C4-2B (cell line): ENCODE data around the gene CNGB1.

Experiments used
- H3K27ac ChIP-seq: fragments of 450-650 bp; 2 replicates; pipeline ENCODE4 v1.5.1; 2017
- CTCF ChIP-seq: fragments of 450-650 bp; conservative IDR thresholded peaks from 2 replicates; pipeline ENCODE4 v1.5.1; 2017; ENCODE audit warnings: mild to moderate bottlenecking
- ZFX ChIP-seq: fragments of 450-650 bp; IDR thresholded peaks from 2 replicates; pipeline ENCODE4 v1.6.1; 2017

Gene CNGB1

GRCh38 chr16:57910696-57911095, 60.2 kb downstream of the CNGB1 start:
- no peak overlapping the region for H3K27ac ChIP-seq
- TF ChIP-seq CTCF, result no peak
- no peak for TF ChIP-seq ZFX

GRCh38 chr16:57908409-57908987, 62.4 kb downstream of the CNGB1 start:
- H3K27ac ChIP-seq, result no peak overlapping the region

GRCh38 chr16:57906382-57907316, 64.3 kb downstream of the CNGB1 start:
- TF ChIP-seq CTCF (peak; percentile 63), ZFX (no peak)
- no peak overlapping the region for H3K27ac ChIP-seq

More at GRCh38 chr16:57908409-57908987, 62.4 kb downstream of the CNGB1 start:
- no peak for TF ChIP-seq CTCF
- TF ChIP-seq ZFX, result no peak

- no peak for TF ChIP-seq ZFX
- no peak for TF ChIP-seq CTCF
- no peak overlapping the region for H3K27ac ChIP-seq
Measured at GRCh38 chr16:57904101-57904500, 66.8 kb downstream of the CNGB1 start.

GRCh38 chr16:57903656-57904055, 67.3 kb downstream of the CNGB1 start:
- H3K27ac ChIP-seq, result no peak overlapping the region
- no peak for TF ChIP-seq ZFX
- TF ChIP-seq CTCF, result no peak

- TF ChIP-seq ZFX (no peak), CTCF (no peak)
- no peak overlapping the region for H3K27ac ChIP-seq
Measured at GRCh38 chr16:57901480-57902069, 69.4 kb downstream of the CNGB1 start.
